MM.1S (cell line): ENCODE measurements around the gene NFYC.

Source experiments
- EZH2phosphoT487 ChIP-seq: fragments of 300-600 bp; sonication (generic); IDR thresholded peaks from 2 replicates; pipeline ENCODE4 v1.6.1; 2018; ENCODE audit warnings: antibody characterized with exemption, low read length
- TF ChIP-seq, protein P1 (sequence below): fragments of 300-600 bp; sonication (generic); IDR thresholded peaks from 2 replicates; pipeline ENCODE4 v1.5.1; 2016; ENCODE audit warnings: antibody characterized with exemption, low read length, mixed read lengths

- TF ChIP-seq, protein P1, sequence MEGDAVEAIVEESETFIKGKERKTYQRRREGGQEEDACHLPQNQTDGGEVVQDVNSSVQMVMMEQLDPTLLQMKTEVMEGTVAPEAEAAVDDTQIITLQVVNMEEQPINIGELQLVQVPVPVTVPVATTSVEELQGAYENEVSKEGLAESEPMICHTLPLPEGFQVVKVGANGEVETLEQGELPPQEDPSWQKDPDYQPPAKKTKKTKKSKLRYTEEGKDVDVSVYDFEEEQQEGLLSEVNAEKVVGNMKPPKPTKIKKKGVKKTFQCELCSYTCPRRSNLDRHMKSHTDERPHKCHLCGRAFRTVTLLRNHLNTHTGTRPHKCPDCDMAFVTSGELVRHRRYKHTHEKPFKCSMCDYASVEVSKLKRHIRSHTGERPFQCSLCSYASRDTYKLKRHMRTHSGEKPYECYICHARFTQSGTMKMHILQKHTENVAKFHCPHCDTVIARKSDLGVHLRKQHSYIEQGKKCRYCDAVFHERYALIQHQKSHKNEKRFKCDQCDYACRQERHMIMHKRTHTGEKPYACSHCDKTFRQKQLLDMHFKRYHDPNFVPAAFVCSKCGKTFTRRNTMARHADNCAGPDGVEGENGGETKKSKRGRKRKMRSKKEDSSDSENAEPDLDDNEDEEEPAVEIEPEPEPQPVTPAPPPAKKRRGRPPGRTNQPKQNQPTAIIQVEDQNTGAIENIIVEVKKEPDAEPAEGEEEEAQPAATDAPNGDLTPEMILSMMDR = no peak
- TF ChIP-seq EZH2phosphoT487 = no peak
These were observed 8.3 kb downstream of the NFYC start for GRCh38 chr1:40699787-40700186.
